Measurements from ENCODE around the gene RHBDD1. TPM values are rescaled to one million over a fixed set of nuclear protein-coding genes. Genes with fewer than 3 reads are reported as not detected.

The RHBDD1 gene
- total RNA-seq, 2 experiments from 2014 or later, result 43.8 to 47.1 TPM

- Mint-ChIP-seq H3K4me1 (ENCODE audit: low read depth) (no peaks in the 10 kb centered on the region), H3K27me3 (no peaks in the 10 kb centered on the region), H3K27ac (no peak overlapping the region), H3K9me3 (no peaks in the 10 kb centered on the region), H3K4me3 (no peak overlapping the region), H3K36me3 (ENCODE audit: low read depth) (peaks cover 77% of the 10 kb centered on the region)
- POLR2A ChIA-PET, result no interaction called here
- TF ChIP-seq CTCF (IDR thresholded peaks at IDR 0.05), result no peak
- Histone ChIP-seq H3K27me3 (ENCODE audit: control insufficient read depth in 1 of 2, insufficient read depth in 2 of 2, low read length in 2 of 2) (no peaks in the 10 kb centered on the region), H3K36me3 (ENCODE audit: insufficient read depth, low read length) (peaks cover 6% of the 10 kb centered on the region), H3K27ac (ENCODE audit: low read depth in 1 of 2, low read length in 2 of 2) (no peak overlapping the region), H3K4me3 (ENCODE audit: low read length) (no peak overlapping the region), H3K9me3 (ENCODE audit: control insufficient read depth in 1 of 2, insufficient read depth in 1 of 2, low read length in 2 of 2) (no peaks in the 10 kb centered on the region), H3K4me1 (ENCODE audit: insufficient read depth, low read length) (no peaks in the 10 kb centered on the region)
- CTCF ChIA-PET, result no interaction called here
- no peak for DNase-seq
- ATAC-seq (ENCODE audit: poor library complexity), result no peak
- intact Hi-C loops (cut with DNase I, micrococcal nuclease), result no loop called here
Measured at GRCh38 chr2:226995625-226996041, 159.8 kb downstream of the RHBDD1 start.

GRCh38 chr2:226999661-227000060 is 163.8 kb downstream of the RHBDD1 start:
- H3K36me3 Mint-ChIP-seq (ENCODE audit: low read depth), result peaks cover 50% of the 10 kb centered on the region
- H3K4me3 ChIP-seq (ENCODE audit: low read length), result no peak overlapping the region
- CTCF ChIA-PET, result no interaction called here
- POLR2A ChIA-PET, result no interaction called here
- no peaks in the 10 kb centered on the region for H3K27me3 Mint-ChIP-seq
- no peak overlapping the region for H3K4me3 Mint-ChIP-seq
- no peak for TF ChIP-seq CTCF (IDR thresholded peaks at IDR 0.05)
- H3K9me3 Mint-ChIP-seq, result no peaks in the 10 kb centered on the region
- no peaks in the 10 kb centered on the region for H3K27me3 ChIP-seq (ENCODE audit: control insufficient read depth in 1 of 2, insufficient read depth in 2 of 2, low read length in 2 of 2)
- H3K4me1 Mint-ChIP-seq (ENCODE audit: low read depth), result no peaks in the 10 kb centered on the region
- intact Hi-C loops (cut with DNase I, micrococcal nuclease), result no loop called here
- DNase-seq (no peak), ATAC-seq (ENCODE audit: poor library complexity) (no peak)
- no peaks in the 10 kb centered on the region for H3K9me3 ChIP-seq (ENCODE audit: control insufficient read depth in 1 of 2, insufficient read depth in 1 of 2, low read length in 2 of 2)
- no peak overlapping the region for H3K27ac Mint-ChIP-seq
- no peak overlapping the region for H3K27ac ChIP-seq (ENCODE audit: low read depth in 1 of 2, low read length in 2 of 2)
- no peaks in the 10 kb centered on the region for H3K4me1 ChIP-seq (ENCODE audit: insufficient read depth, low read length)
- H3K36me3 ChIP-seq (ENCODE audit: insufficient read depth, low read length), result peaks cover 6% of the 10 kb centered on the region

DNA sequence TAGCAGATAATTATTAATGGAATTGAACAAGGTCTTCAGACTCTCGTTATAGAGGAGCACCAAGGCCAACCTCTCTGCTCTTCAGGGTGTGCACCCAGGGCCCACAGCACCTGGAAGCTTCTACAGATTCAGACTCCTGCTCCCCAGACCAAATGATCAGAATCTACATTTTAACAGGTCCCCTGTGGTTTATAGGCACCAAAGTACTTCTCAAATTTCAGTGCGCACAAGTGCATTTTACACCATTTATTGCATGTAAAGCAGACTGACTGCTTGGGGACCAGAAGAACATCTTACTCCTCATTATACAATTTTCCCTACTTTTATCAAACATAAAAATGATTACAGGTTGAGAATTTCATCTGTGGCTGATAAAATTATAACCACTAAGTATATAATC is 164.3 kb downstream of the RHBDD1 start:
- TF ChIP-seq CTCF (IDR thresholded peaks at IDR 0.05), result no peak
- H3K4me3 Mint-ChIP-seq, result no peak overlapping the region
- peaks cover 6% of the 10 kb centered on the region for H3K36me3 ChIP-seq (ENCODE audit: insufficient read depth, low read length)
- ATAC-seq (ENCODE audit: poor library complexity), result no peak
- H3K36me3 Mint-ChIP-seq (ENCODE audit: low read depth), result peaks cover 45% of the 10 kb centered on the region
- H3K27ac ChIP-seq (ENCODE audit: low read depth in 1 of 2, low read length in 2 of 2), result no peak overlapping the region
- no peaks in the 10 kb centered on the region for H3K9me3 Mint-ChIP-seq
- intact Hi-C loops (cut with DNase I, micrococcal nuclease), result no loop called here
- H3K27me3 Mint-ChIP-seq, result no peaks in the 10 kb centered on the region
- no peaks in the 10 kb centered on the region for H3K4me1 Mint-ChIP-seq (ENCODE audit: low read depth)
- no peaks in the 10 kb centered on the region for H3K4me1 ChIP-seq (ENCODE audit: insufficient read depth, low read length)
- no peak overlapping the region for H3K4me3 ChIP-seq (ENCODE audit: low read length)
- no peak overlapping the region for H3K27ac Mint-ChIP-seq
- no peaks in the 10 kb centered on the region for H3K27me3 ChIP-seq (ENCODE audit: control insufficient read depth in 1 of 2, insufficient read depth in 2 of 2, low read length in 2 of 2)
- no peaks in the 10 kb centered on the region for H3K9me3 ChIP-seq (ENCODE audit: control insufficient read depth in 1 of 2, insufficient read depth in 1 of 2, low read length in 2 of 2)
- ChIA-PET POLR2A (no interaction called here), CTCF (no interaction called here)
- no peak for DNase-seq

All from CD4-positive, alpha-beta T cell (primary cell).